Left lung (tissue), 10 donors: ENCODE results near the gene MET. TPM values are rescaled to one million over a fixed set of nuclear protein-coding genes. Genes with fewer than 3 reads are reported as not detected.

Experiments used
- ATAC-seq: fragments of 200-7000 bp; cut with Tn5 transposase; one replicate; pipeline ENCODE4 v1.9.1; 2020; ENCODE audit warnings: moderate library complexity
- DNase-seq, 4 donors: peaks; one replicate each; pipeline ENCODE4 v3.0.0-alpha.2; 2013 to 2020
- H3K27ac ChIP-seq, 2 donors: fragments of 200-600 bp; sonication (generic) in 1 of 2; one replicate each; pipeline versions ENCODE4 v1.5.0 to v1.8.0; 2020 to 2021
- H3K27me3 ChIP-seq, 2 donors: fragments of 200-600 bp; sonication (generic) in 1 of 2; one replicate each; pipeline versions ENCODE4 v1.5.0 to v1.8.0; 2020 to 2021
- H3K36me3 ChIP-seq, 2 donors: fragments of 200-600 bp; sonication (generic) in 1 of 2; one replicate each; pipeline versions ENCODE4 v1.5.0 to v1.8.0; 2020 to 2021
- H3K4me1 ChIP-seq, 2 donors: fragments of 200-600 bp; one replicate each; pipeline ENCODE4 v1.8.0; 2021
- H3K4me3 ChIP-seq, 2 donors: fragments of 200-600 bp; sonication (generic) in 1 of 2; one replicate each; pipeline versions ENCODE4 v1.5.0 to v1.8.0; 2020 to 2021; ENCODE audit warnings: mild to moderate bottlenecking in 1 of 2
- H3K9me3 ChIP-seq, 2 donors: fragments of 200-600 bp; sonication (generic) in 1 of 2; one replicate each; pipeline versions ENCODE4 v1.5.0 to v1.8.0; 2020 to 2021
- CTCF ChIP-seq, 2 donors: fragments of 200-600 bp; sonication (generic) in 1 of 2; IDR thresholded peaks; one replicate each; pipeline versions ENCODE4 v1.5.0 to v1.8.0; 2021; ENCODE audit warnings: antibody characterized with exemption in 2 of 2
- intact Hi-C, 2 donors: fragments of 100-400 bp; cut with DNase I; formaldehyde crosslinking; loops; one replicate each; pipeline versions ENCODE4 v1.11.2 to v1.14.2; 2022
- polyA plus RNA-seq, 6 donors: library from polyadenylated mRNA; unstranded; fragments of 120-200 nt; gene quantifications; one replicate each; pipeline ENCODE4 v1.2.1, GENCODE V29; 2013; ENCODE audit not compliant: insufficient read length in 6 of 6
- total RNA-seq, 2 donors: library from RNA; stranded (reverse); fragmentation: NEBNext Ultra II Directional; extraction: Animal tissue kit (Norgen Biotek cat#: 25700); gene quantifications; one replicate each; pipeline ENCODE4 v1.2.1, GENCODE V29; 2021
- donor health status: DM: no; HTN: yes; CAD: no.
- donor health status: DM: no; HTN: no; CAD: no.

Gene MET
- total and polyA plus RNA-seq, 8 donors: 24.7 to 89.3 (median 32.1) TPM

- Histone ChIP-seq H3K36me3 (no peaks in the 10 kb centered on the region), H3K4me1 (peaks cover 0 to 5% of the 10 kb centered on the region in 2 donors), H3K9me3 (no peaks in the 10 kb centered on the region), H3K4me3 (no peak overlapping the region), H3K27me3 (no peaks in the 10 kb centered on the region), H3K27ac (no peak overlapping the region)
- intact Hi-C loops: no loop called here
- no peak for DNase-seq
- no peak for ATAC-seq
- no peak for TF ChIP-seq CTCF (IDR thresholded peaks at IDR 0.05)
These were observed 132.5 kb downstream of the MET start for GRCh38 chr7:116804471-116804870.

- peak in 1 of 4 donors; percentile 79 for DNase-seq
- Histone ChIP-seq H3K9me3 (no peaks in the 10 kb centered on the region), H3K4me3 (no peak overlapping the region), H3K27ac (no peak overlapping the region), H3K27me3 (no peaks in the 10 kb centered on the region), H3K36me3 (no peaks in the 10 kb centered on the region), H3K4me1 (peaks cover 0 to 12% of the 10 kb centered on the region in 2 donors)
- TF ChIP-seq CTCF (IDR thresholded peaks at IDR 0.05): no peak
- intact Hi-C loops: loop anchor here in 1 of 2 donors (5.0 kb wide), 1 partner anchor 628 kb away; no protein-coding TSS in a partner anchor
- no peak for ATAC-seq
These were observed 133.1 kb downstream of the MET start for GRCh38 chr7:116805100-116805544.

GRCh38 chr7:116806046-116806944 lies 134.3 kb downstream of the MET start:
- Histone ChIP-seq H3K27me3 (no peaks in the 10 kb centered on the region), H3K4me1 (peaks cover 0 to 12% of the 10 kb centered on the region in 2 donors), H3K4me3 (no peak overlapping the region), H3K27ac (no peak overlapping the region), H3K9me3 (no peaks in the 10 kb centered on the region), H3K36me3 (no peaks in the 10 kb centered on the region)
- peak in 1 of 4 donors; percentile 48 for DNase-seq
- no peak for TF ChIP-seq CTCF (IDR thresholded peaks at IDR 0.05)
- peak; percentile 23 for ATAC-seq
- intact Hi-C loops: loop anchor here in 1 of 2 donors (5.0 kb wide), 1 partner anchor 629 kb away; no protein-coding TSS in a partner anchor

- H3K27ac ChIP-seq: no peak overlapping the region
- H3K27me3 ChIP-seq: no peaks in the 10 kb centered on the region
- DNase-seq: no peak
- H3K4me3 ChIP-seq: no peak overlapping the region
- no peak for ATAC-seq
- no peaks in the 10 kb centered on the region for H3K36me3 ChIP-seq
- intact Hi-C loops: loop anchor here in 1 of 2 donors (5.0 kb wide), 1 partner anchor 630 kb away; no protein-coding TSS in a partner anchor
- no peaks in the 10 kb centered on the region for H3K9me3 ChIP-seq
- TF ChIP-seq CTCF (IDR thresholded peaks at IDR 0.05): no peak
- H3K4me1 ChIP-seq: peaks cover 0 to 12% of the 10 kb centered on the region in 2 donors
These were observed 135.1 kb downstream of the MET start for GRCh38 chr7:116807011-116807560.
